OCI-LY1 (cell line): ENCODE measurements around the gene GFRA3.

Experiments
- EZH2 ChIP-seq: fragments of 200-600 bp; sonication (generic), shearing (Covaris generic); IDR thresholded peaks from 2 replicates; pipeline ENCODE4 v1.8.0; 2017; ENCODE audit warnings: borderline replicate concordance, mixed run types, mild to moderate bottlenecking, antibody characterized with exemption, low read length, moderate library complexity, mixed read lengths
- TF ChIP-seq, protein P1 (sequence below): fragments of 200-600 bp; sonication (generic), shearing (Covaris generic); IDR thresholded peaks from 2 replicates; pipeline ENCODE4 v1.5.1; 2017; ENCODE audit warnings: mild to moderate bottlenecking, antibody characterized with exemption, low read length, moderate library complexity, mixed read lengths

- TF ChIP-seq, protein P1, sequence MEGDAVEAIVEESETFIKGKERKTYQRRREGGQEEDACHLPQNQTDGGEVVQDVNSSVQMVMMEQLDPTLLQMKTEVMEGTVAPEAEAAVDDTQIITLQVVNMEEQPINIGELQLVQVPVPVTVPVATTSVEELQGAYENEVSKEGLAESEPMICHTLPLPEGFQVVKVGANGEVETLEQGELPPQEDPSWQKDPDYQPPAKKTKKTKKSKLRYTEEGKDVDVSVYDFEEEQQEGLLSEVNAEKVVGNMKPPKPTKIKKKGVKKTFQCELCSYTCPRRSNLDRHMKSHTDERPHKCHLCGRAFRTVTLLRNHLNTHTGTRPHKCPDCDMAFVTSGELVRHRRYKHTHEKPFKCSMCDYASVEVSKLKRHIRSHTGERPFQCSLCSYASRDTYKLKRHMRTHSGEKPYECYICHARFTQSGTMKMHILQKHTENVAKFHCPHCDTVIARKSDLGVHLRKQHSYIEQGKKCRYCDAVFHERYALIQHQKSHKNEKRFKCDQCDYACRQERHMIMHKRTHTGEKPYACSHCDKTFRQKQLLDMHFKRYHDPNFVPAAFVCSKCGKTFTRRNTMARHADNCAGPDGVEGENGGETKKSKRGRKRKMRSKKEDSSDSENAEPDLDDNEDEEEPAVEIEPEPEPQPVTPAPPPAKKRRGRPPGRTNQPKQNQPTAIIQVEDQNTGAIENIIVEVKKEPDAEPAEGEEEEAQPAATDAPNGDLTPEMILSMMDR: no peak
- no peak for TF ChIP-seq EZH2
Observed at GRCh38 chr5:138316355-138316754, 41.9 kb upstream of the GFRA3 start.
